ENCODE data around the gene ULK4. TPM values are rescaled to one million over a fixed set of nuclear protein-coding genes. Genes with fewer than 3 reads are reported as not detected.

ULK4 gene
- total RNA-seq, 1 donor from 2014 or later = 10.2 TPM

- H3K9me3 Mint-ChIP-seq (ENCODE audit: unreplicated experiment) = peaks cover 5% of the 10 kb centered on the region
- no peak for TF ChIP-seq CTCF (IDR thresholded peaks at IDR 0.05; ENCODE audit: unreplicated experiment)
- no peak overlapping the region for H3K4me3 Mint-ChIP-seq (ENCODE audit: unreplicated experiment)
- peaks cover 6% of the 10 kb centered on the region for H3K36me3 Mint-ChIP-seq (ENCODE audit: low read depth, unreplicated experiment)
- no peak overlapping the region for H3K27ac Mint-ChIP-seq (ENCODE audit: unreplicated experiment)
- peaks cover 6% of the 10 kb centered on the region for H3K27me3 Mint-ChIP-seq (ENCODE audit: unreplicated experiment)
- no peak for DNase-seq (ENCODE audit: low spot score)
- H3K4me1 Mint-ChIP-seq (ENCODE audit: unreplicated experiment) = no peaks in the 10 kb centered on the region
Measured at GRCh38 chr3:41267975-41268640, 693.8 kb downstream of the ULK4 start.

GRCh38 chr3:41265823-41266273 is 696.1 kb downstream of the ULK4 start:
- no peaks in the 10 kb centered on the region for H3K36me3 Mint-ChIP-seq (ENCODE audit: low read depth, unreplicated experiment)
- H3K4me3 Mint-ChIP-seq (ENCODE audit: unreplicated experiment) = no peak overlapping the region
- H3K27ac Mint-ChIP-seq (ENCODE audit: unreplicated experiment) = no peak overlapping the region
- no peak for TF ChIP-seq CTCF (IDR thresholded peaks at IDR 0.05; ENCODE audit: unreplicated experiment)
- no peaks in the 10 kb centered on the region for H3K9me3 Mint-ChIP-seq (ENCODE audit: unreplicated experiment)
- H3K27me3 Mint-ChIP-seq (ENCODE audit: unreplicated experiment) = peaks cover 6% of the 10 kb centered on the region
- DNase-seq (ENCODE audit: low spot score) = no peak
- H3K4me1 Mint-ChIP-seq (ENCODE audit: unreplicated experiment) = peaks cover 1% of the 10 kb centered on the region

DNA sequence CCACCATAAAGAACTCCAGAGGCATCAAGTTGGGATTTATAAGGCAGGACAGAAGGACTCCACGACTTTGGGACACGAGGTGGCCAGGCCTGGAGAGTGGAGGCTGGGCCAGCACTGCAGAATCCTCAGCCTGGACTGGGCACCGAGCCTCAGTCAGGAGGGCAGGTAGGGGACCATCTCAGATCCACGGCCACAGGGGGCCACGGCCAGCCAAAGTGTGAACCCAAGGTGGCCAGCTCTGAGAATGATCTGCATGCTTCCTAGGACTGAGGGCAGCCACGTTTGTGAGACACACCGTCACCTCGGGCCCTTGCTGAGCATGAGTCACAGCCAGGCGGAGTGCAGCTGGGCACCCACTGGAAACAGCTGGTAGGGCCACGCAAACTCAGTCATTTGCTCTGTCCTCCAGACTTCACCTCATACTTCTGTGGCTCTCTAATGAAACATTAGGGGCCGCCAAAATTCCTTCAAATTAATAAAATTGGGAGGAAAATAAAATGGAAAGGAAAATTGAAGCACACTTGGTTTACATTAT is 696.8 kb downstream of the ULK4 start:
- no peak for TF ChIP-seq CTCF (IDR thresholded peaks at IDR 0.05; ENCODE audit: unreplicated experiment)
- no peak overlapping the region for H3K27ac Mint-ChIP-seq (ENCODE audit: unreplicated experiment)
- H3K9me3 Mint-ChIP-seq (ENCODE audit: unreplicated experiment) = no peaks in the 10 kb centered on the region
- peaks cover 6% of the 10 kb centered on the region for H3K27me3 Mint-ChIP-seq (ENCODE audit: unreplicated experiment)
- no peak for DNase-seq (ENCODE audit: low spot score)
- no peaks in the 10 kb centered on the region for H3K36me3 Mint-ChIP-seq (ENCODE audit: low read depth, unreplicated experiment)
- H3K4me3 Mint-ChIP-seq (ENCODE audit: unreplicated experiment) = no peak overlapping the region
- H3K4me1 Mint-ChIP-seq (ENCODE audit: unreplicated experiment) = peaks cover 7% of the 10 kb centered on the region

DNA sequence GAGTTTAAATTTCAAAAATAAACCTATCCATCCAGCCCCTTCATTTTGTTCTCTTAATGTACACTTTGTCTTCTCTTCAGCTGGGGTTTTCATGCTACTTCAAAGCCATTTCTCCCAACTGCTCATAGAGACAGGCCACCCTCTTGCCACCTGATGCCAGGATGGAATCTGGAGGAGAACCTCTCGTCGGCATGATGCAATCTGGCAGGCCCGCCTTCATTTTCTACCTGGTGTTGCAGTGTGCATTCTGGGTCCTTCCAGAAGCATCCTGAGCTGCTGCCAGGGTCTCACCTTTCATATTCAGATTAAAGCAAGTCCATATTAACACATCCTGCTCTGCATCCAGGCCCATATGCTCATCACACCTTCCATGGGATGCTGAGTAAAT is 701.8 kb downstream of the ULK4 start:
- TF ChIP-seq CTCF (IDR thresholded peaks at IDR 0.05; ENCODE audit: unreplicated experiment) = no peak

GRCh38 chr3:41259449-41260062 is 702.3 kb downstream of the ULK4 start:
- Mint-ChIP-seq H3K9me3 (ENCODE audit: unreplicated experiment) (no peaks in the 10 kb centered on the region), H3K27ac (ENCODE audit: unreplicated experiment) (no peak overlapping the region), H3K4me1 (ENCODE audit: unreplicated experiment) (peaks cover 7% of the 10 kb centered on the region)

More for the DNA sequence above, 701.8 kb downstream of the ULK4 start:
- Mint-ChIP-seq H3K4me1 (ENCODE audit: unreplicated experiment) (peaks cover 7% of the 10 kb centered on the region), H3K9me3 (ENCODE audit: unreplicated experiment) (no peaks in the 10 kb centered on the region), H3K27ac (ENCODE audit: unreplicated experiment) (no peak overlapping the region), H3K27me3 (ENCODE audit: unreplicated experiment) (no peaks in the 10 kb centered on the region), H3K36me3 (ENCODE audit: low read depth, unreplicated experiment) (no peaks in the 10 kb centered on the region), H3K4me3 (ENCODE audit: unreplicated experiment) (no peak overlapping the region)
- no peak for DNase-seq (ENCODE audit: low spot score)

More at GRCh38 chr3:41259449-41260062, 702.3 kb downstream of the ULK4 start:
- TF ChIP-seq CTCF (IDR thresholded peaks at IDR 0.05; ENCODE audit: unreplicated experiment) = no peak
- Mint-ChIP-seq H3K4me3 (ENCODE audit: unreplicated experiment) (no peak overlapping the region), H3K27me3 (ENCODE audit: unreplicated experiment) (no peaks in the 10 kb centered on the region), H3K36me3 (ENCODE audit: low read depth, unreplicated experiment) (no peaks in the 10 kb centered on the region)
- no peak for DNase-seq (ENCODE audit: low spot score)

Measured in endothelial cell (in vitro differentiated cells).